ENCODE results near the gene CCDC63.

GRCh38 chr12:110819150-110819549 lies 27.6 kb upstream of the CCDC63 start:
- TF ChIP-seq CEBPB (IDR thresholded peaks at IDR 0.05) (no peak), USF1 (IDR thresholded peaks at IDR 0.05) (no peak), REST (IDR thresholded peaks at IDR 0.05; ENCODE audit: low read depth) (no peak), RAD21 (IDR thresholded peaks at IDR 0.05; ENCODE audit: low read depth) (no peak), FOXM1 (IDR thresholded peaks at IDR 0.05; ENCODE audit: borderline replicate concordance, low read depth) (no peak), TAF1 (IDR thresholded peaks at IDR 0.05; ENCODE audit: low read depth) (no peak), YY1 (IDR thresholded peaks at IDR 0.05; ENCODE audit: low read depth) (no peak), EP300 (IDR thresholded peaks at IDR 0.05; ENCODE audit: borderline replicate concordance) (no peak), EGR1 (IDR thresholded peaks at IDR 0.05) (no peak), ZBTB7A (IDR thresholded peaks at IDR 0.05; ENCODE audit: low read depth) (no peak), CREB1 (IDR thresholded peaks at IDR 0.05; ENCODE audit: low read depth) (no peak)

Measured in Ishikawa (cell line).